ENCODE measurements around the gene OSBPL2.

DNA sequence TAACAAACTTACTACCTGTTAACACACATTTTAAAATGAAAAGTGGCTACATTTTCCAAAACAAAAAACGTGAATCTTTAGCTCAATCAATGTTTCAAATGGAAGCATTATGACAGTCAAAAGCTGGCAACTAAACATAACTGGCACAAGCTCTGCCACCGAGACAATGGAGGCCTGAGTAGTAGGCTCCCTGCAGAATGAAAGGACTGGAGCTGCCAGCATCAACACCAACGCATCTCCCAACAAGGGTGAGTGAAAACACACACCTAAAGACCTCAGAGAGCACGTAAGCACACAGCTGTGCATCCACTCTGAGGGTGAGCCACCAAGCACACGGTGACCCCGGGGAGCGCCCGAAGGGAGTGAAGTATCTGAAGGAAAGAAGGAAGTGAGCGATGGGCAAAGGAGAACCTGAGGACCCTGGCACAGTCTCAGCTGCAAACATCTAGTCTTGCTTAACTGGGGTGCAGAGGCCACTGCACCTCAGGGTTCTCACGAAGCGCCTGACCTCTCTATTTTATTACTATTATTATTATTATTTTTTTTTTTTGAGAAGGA lies 62.9 kb downstream of the OSBPL2 start:
- no peak for TF ChIP-seq POLR2A (IDR thresholded peaks at IDR 0.05)
- TF ChIP-seq, protein P1, sequence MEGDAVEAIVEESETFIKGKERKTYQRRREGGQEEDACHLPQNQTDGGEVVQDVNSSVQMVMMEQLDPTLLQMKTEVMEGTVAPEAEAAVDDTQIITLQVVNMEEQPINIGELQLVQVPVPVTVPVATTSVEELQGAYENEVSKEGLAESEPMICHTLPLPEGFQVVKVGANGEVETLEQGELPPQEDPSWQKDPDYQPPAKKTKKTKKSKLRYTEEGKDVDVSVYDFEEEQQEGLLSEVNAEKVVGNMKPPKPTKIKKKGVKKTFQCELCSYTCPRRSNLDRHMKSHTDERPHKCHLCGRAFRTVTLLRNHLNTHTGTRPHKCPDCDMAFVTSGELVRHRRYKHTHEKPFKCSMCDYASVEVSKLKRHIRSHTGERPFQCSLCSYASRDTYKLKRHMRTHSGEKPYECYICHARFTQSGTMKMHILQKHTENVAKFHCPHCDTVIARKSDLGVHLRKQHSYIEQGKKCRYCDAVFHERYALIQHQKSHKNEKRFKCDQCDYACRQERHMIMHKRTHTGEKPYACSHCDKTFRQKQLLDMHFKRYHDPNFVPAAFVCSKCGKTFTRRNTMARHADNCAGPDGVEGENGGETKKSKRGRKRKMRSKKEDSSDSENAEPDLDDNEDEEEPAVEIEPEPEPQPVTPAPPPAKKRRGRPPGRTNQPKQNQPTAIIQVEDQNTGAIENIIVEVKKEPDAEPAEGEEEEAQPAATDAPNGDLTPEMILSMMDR (IDR thresholded peaks at IDR 0.05), result no peak
- no peak for TF ChIP-seq EP300 (IDR thresholded peaks at IDR 0.05)
